ENCODE measurements around the gene MAPKAPK3.

MAPKAPK3 gene

DNA sequence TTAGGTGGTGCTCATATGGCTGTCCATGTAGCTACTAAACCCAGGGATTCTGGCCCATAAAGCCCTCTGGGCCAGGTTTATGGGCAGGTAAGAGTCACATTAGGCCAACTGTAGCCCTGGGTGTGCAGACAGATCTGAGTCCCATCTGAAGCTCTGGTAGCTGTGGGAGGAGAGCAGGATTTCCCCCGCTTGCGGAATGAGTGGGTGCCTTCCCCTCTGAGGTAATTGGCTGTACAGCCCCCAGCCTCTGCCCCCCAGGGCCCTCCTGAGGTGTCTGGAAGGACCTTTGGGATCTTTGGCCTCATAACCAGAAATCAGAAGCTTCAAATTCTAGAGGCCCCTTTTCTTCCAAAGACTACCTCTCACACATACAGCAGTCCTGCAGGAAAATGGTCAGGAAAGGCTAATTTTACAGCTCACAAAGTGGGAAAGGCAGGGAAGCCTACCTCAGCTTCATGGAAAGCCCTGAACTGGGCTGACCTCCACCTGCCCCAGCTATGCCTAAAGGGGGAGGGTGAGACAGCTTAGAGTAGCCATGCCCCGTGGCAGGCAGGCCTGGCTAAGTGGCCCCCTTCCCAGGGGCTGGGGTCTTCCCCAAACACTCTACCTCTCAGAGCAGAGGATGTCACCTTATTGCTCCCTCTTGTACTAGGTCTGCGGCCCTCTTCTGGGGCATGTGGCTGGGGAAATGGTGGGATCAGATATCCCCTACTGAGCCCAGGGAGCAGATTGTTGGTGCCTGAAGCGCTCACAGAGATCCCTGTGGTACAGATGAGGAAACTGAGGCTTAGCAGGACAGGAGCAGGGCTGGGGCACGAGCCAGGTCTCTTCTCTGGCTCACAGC is 30.8 kb upstream of the MAPKAPK3 start:
- no peak for DNase-seq (ENCODE audit: insufficient read length, low spot score)
- FAIRE-seq = no peak
- TF ChIP-seq PAX5 (IDR thresholded peaks at IDR 0.05; ENCODE audit: insufficient read depth, low read length, severe bottlenecking) (no peak), POLR2A (IDR thresholded peaks at IDR 0.05; ENCODE audit: low read depth, low read length) (no peak), POLR2AphosphoS5 (IDR thresholded peaks at IDR 0.05; ENCODE audit: low read depth, low read length) (no peak), TAF1 (IDR thresholded peaks at IDR 0.05; ENCODE audit: low read depth, low read length) (no peak), POU2F2 (IDR thresholded peaks at IDR 0.05; ENCODE audit: low read depth, low read length) (no peak), SPI1 (IDR thresholded peaks at IDR 0.05; ENCODE audit: low read depth, low read length) (no peak)

DNA sequence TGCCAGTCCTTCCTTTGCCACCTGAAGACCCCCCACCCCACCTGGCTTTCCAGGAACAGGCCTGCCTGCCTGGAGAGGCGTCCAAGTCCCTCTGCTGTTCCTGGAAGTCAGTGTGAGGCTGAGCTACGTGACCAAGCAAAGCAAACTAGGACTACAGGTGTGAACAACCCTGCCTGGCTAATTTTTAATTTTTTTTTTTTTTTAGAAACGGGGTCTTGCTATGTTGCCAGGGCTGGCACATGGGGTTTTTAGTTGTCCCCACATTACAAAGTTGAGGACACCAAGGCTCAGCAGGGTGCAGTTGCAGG is 30.2 kb upstream of the MAPKAPK3 start:
- TF ChIP-seq POU2F2 (IDR thresholded peaks at IDR 0.05; ENCODE audit: low read depth, low read length) (no peak), POLR2A (IDR thresholded peaks at IDR 0.05; ENCODE audit: low read depth, low read length) (no peak), SPI1 (IDR thresholded peaks at IDR 0.05; ENCODE audit: low read depth, low read length) (no peak), POLR2AphosphoS5 (IDR thresholded peaks at IDR 0.05; ENCODE audit: low read depth, low read length) (no peak), TAF1 (IDR thresholded peaks at IDR 0.05; ENCODE audit: low read depth, low read length) (no peak), PAX5 (IDR thresholded peaks at IDR 0.05; ENCODE audit: insufficient read depth, low read length, severe bottlenecking) (no peak)
- FAIRE-seq (no peak), DNase-seq (ENCODE audit: insufficient read length, low spot score) (no peak)

DNA sequence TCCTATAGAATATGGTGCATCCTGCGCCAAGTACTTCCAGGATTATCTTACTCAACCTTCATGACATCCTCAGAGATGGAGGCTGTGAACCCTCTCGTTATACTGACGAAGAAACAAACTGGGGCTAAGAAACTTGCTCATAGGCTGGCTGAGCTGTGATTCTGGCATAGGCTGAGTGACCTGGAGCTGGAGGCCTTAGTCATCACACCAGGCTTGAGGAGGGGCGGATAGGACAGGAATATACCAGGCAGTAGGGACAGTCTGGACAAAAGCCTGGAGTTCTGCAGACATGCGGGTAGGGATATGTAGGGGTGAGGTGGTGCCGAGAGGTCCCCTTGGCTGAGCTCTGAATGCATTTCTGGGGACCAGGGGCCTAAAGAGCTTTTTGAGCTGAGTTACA is 29.6 kb upstream of the MAPKAPK3 start:
- DNase-seq (ENCODE audit: insufficient read length, low spot score) (no peak), FAIRE-seq (no peak)
- TF ChIP-seq PAX5 (IDR thresholded peaks at IDR 0.05; ENCODE audit: insufficient read depth, low read length, severe bottlenecking) = no peak
- no peak for TF ChIP-seq POU2F2 (IDR thresholded peaks at IDR 0.05; ENCODE audit: low read depth, low read length)
- no peak for TF ChIP-seq TAF1 (IDR thresholded peaks at IDR 0.05; ENCODE audit: low read depth, low read length)
- no peak for TF ChIP-seq POLR2A (IDR thresholded peaks at IDR 0.05; ENCODE audit: low read depth, low read length)
- TF ChIP-seq SPI1 (IDR thresholded peaks at IDR 0.05; ENCODE audit: low read depth, low read length) = no peak
- TF ChIP-seq POLR2AphosphoS5 (IDR thresholded peaks at IDR 0.05; ENCODE audit: low read depth, low read length) = no peak

DNA sequence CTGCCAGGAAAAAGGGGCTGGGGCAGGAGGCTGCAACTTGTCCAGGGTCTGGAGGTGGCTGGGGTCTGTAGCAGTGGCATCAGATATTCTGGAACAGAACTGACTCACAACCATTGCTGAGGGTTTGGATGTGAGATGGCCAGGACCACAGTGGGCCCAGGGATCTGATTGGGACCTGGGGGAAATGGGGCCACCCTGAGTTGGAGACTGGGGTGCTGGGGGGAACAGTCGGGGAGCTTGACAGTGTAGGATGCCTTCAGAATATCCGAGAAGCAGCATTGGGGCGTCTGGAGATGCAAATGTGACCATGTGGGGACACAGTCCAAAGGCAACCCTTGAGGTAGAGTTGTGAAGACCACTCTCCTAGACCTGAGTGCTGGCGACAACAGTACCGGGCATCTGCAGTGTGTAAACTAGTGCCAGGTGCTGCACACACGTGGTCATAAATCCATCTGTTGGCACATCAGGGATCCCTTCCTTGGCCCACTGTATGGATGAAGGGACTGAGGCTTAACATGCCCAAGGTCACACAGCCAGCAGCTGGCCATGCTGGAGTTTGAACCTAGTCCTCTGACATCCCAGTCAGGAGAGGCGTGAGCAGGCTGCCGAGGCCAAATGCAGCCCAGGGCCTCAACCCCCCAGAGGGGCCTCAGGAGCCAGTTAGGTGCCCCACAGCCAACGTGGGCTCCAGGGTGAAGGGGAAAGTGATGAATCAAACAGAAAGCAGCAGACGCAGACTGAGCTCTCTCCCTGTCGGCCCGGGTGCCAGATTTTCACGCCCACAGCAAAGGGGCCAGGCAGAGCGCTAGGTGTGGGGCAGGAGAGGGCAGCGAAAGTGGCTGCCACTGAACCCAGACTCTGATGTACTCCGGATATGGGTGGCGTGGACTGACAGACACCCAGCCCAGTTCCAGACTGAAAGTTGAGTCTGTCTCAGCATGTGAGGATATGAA is 28.9 kb upstream of the MAPKAPK3 start:
- FAIRE-seq = peak; percentile 82
- TF ChIP-seq TAF1 (IDR thresholded peaks at IDR 0.05; ENCODE audit: low read depth, low read length) = no peak
- TF ChIP-seq POLR2A (IDR thresholded peaks at IDR 0.05; ENCODE audit: low read depth, low read length) = no peak; the same call in 1 of the 2 replicates
- no peak for TF ChIP-seq POLR2AphosphoS5 (IDR thresholded peaks at IDR 0.05; ENCODE audit: low read depth, low read length)
- TF ChIP-seq SPI1 (IDR thresholded peaks at IDR 0.05; ENCODE audit: low read depth, low read length) = no peak
- TF ChIP-seq PAX5 (IDR thresholded peaks at IDR 0.05; ENCODE audit: insufficient read depth, low read length, severe bottlenecking) = no peak
- TF ChIP-seq POU2F2 (IDR thresholded peaks at IDR 0.05; ENCODE audit: low read depth, low read length) = no peak
- peak; percentile 47 for DNase-seq (ENCODE audit: insufficient read length, low spot score)

DNA sequence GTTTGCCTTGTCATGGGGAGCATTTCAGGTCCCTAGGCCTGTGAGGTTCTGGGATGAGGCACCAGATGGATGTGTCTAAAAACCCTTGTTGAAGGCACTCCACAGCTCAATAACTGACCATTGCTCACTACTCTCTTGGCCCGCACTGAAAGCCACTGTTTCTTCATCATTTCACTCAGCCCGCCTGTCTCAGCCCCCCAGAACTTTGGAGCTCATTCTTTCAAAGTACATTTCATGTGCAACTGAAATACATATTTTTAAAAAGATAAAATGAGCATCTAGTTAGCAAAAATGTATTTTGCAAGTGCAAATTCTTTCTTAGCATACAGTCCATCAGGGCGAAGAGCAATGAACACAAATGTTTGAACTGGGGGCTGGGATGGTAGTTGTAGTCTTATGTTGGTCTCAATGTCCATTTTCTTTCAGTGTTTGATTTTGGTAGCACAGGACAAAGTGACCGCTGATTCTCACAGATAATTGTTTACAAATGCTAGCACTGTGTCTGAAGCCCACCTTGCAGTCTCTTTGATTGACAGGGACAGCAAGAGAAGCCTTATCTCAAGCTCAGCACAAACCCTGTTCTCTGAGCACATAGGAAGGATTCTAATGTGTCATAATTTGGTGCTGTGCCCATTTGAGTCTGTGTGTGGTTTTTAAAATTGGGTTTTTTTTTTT is 28.1 kb upstream of the MAPKAPK3 start:
- DNase-seq (ENCODE audit: insufficient read length, low spot score) = no peak
- TF ChIP-seq TAF1 (IDR thresholded peaks at IDR 0.05; ENCODE audit: low read depth, low read length) = no peak
- no peak for TF ChIP-seq SPI1 (IDR thresholded peaks at IDR 0.05; ENCODE audit: low read depth, low read length)
- no peak for TF ChIP-seq PAX5 (IDR thresholded peaks at IDR 0.05; ENCODE audit: insufficient read depth, low read length, severe bottlenecking)
- no peak for TF ChIP-seq POLR2A (IDR thresholded peaks at IDR 0.05; ENCODE audit: low read depth, low read length)
- no peak for TF ChIP-seq POU2F2 (IDR thresholded peaks at IDR 0.05; ENCODE audit: low read depth, low read length)
- no peak for TF ChIP-seq POLR2AphosphoS5 (IDR thresholded peaks at IDR 0.05; ENCODE audit: low read depth, low read length)
- FAIRE-seq = peak; percentile 63

DNA sequence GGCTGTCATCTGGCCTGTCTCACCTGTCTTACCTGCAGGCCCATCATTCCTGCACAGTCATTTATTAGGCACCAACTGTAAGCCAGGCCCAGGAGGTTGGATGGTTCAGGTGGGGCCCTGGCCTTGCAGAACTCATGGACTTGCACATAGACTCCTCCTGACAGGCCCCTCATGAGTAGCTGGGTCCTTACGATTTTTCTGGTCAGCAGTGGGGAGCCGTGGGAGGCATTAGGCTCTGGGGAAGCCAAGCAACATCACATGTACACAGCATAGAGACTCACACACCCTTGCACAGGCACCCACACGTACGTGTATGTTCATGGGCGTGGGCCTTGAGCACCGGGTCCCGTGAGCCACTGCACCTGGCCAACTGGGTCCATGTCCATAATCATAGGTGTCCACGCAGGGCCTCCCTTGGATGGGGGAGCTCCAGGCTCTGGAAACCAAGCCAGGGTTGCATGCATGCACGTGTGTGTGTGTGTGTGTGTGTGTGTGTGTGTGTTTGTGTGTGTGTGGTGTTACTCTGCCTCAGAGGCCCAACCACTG is 25.7 kb upstream of the MAPKAPK3 start:
- DNase-seq (ENCODE audit: insufficient read length, low spot score) (no peak), FAIRE-seq (no peak)
- no peak for TF ChIP-seq POLR2A (IDR thresholded peaks at IDR 0.05; ENCODE audit: low read depth, low read length)
- no peak for TF ChIP-seq POLR2AphosphoS5 (IDR thresholded peaks at IDR 0.05; ENCODE audit: low read depth, low read length)
- no peak for TF ChIP-seq TAF1 (IDR thresholded peaks at IDR 0.05; ENCODE audit: low read depth, low read length)
- TF ChIP-seq SPI1 (IDR thresholded peaks at IDR 0.05; ENCODE audit: low read depth, low read length) = no peak
- no peak for TF ChIP-seq PAX5 (IDR thresholded peaks at IDR 0.05; ENCODE audit: insufficient read depth, low read length, severe bottlenecking)
- no peak for TF ChIP-seq POU2F2 (IDR thresholded peaks at IDR 0.05; ENCODE audit: low read depth, low read length)

DNA sequence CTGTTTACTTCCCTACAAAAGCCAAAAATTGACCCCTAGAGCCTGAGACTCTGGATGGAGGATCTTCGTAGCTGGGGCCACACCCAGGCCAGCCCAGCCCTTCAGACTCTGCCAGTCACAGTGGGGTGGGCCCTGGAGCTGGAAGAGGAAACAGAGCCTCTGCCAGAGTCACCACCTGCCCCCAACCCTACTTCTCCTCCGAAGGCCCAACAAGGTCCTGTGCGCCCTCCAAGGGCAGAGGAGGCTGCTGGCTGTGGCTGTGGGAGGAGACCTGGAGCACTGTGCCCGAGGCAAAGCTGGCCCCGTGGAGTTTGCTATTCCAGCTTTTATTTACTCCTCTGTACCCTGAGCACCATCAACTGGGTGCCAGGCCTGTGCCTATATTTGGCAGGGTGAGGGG is 24.4 kb upstream of the MAPKAPK3 start:
- no peak for DNase-seq (ENCODE audit: insufficient read length, low spot score)
- TF ChIP-seq POU2F2 (IDR thresholded peaks at IDR 0.05; ENCODE audit: low read depth, low read length) = no peak
- TF ChIP-seq SPI1 (IDR thresholded peaks at IDR 0.05; ENCODE audit: low read depth, low read length) = no peak
- TF ChIP-seq PAX5 (IDR thresholded peaks at IDR 0.05; ENCODE audit: insufficient read depth, low read length, severe bottlenecking) = no peak
- TF ChIP-seq TAF1 (IDR thresholded peaks at IDR 0.05; ENCODE audit: low read depth, low read length) = no peak
- TF ChIP-seq POLR2AphosphoS5 (IDR thresholded peaks at IDR 0.05; ENCODE audit: low read depth, low read length) = no peak
- no peak for TF ChIP-seq POLR2A (IDR thresholded peaks at IDR 0.05; ENCODE audit: low read depth, low read length)
- no peak for FAIRE-seq

DNA sequence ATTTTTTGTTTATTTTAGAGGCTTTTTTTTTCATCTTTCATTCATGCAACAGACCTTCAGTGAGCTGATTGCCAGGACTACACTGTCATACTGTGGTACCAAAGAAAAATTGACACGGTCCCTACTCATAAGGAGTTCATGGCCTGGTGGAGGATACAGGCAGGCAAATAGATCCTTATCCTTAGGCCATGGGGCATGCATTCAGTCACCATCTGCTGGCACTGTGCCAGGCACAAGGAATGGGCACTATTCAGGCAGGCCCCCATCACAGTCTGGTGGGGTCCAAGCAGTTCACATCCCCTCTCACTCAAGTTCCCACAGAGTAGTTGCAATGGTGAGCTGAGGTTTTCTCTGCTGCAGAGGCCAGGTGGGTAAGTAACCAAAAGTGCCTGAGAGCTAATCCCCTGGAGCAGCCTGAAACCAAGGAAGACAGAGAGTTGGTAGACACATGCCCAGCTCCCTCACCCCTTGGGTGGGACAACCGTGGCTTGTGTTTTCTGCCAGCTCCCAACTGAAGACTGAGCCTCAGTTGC is 22.6 kb upstream of the MAPKAPK3 start:
- no peak for FAIRE-seq
- DNase-seq (ENCODE audit: insufficient read length, low spot score) = no peak
- TF ChIP-seq TAF1 (IDR thresholded peaks at IDR 0.05; ENCODE audit: low read depth, low read length) = no peak
- no peak for TF ChIP-seq POU2F2 (IDR thresholded peaks at IDR 0.05; ENCODE audit: low read depth, low read length)
- TF ChIP-seq POLR2A (IDR thresholded peaks at IDR 0.05; ENCODE audit: low read depth, low read length) = no peak
- no peak for TF ChIP-seq PAX5 (IDR thresholded peaks at IDR 0.05; ENCODE audit: insufficient read depth, low read length, severe bottlenecking)
- TF ChIP-seq POLR2AphosphoS5 (IDR thresholded peaks at IDR 0.05; ENCODE audit: low read depth, low read length) = no peak
- no peak for TF ChIP-seq SPI1 (IDR thresholded peaks at IDR 0.05; ENCODE audit: low read depth, low read length)

Measured in GM12891 (cell line).